Posterior cingulate gyrus (tissue), 11 donors: ENCODE measurements around the gene OBP2A.
"Not testable (repeated sequence)": the region's sequence is repeated elsewhere in the genome, so short reads cannot be mapped to it uniquely, and the experiment has no call there.

Source experiments
- DNase-seq, 10 donors: peaks; one replicate each; pipeline versions ENCODE4 v3.0.0 to v3.0.0-alpha.2; 2020 to 2021; ENCODE audit warnings: mixed read lengths in 3 of 10
- intact Hi-C: fragments of 100-400 bp; cut with DNase I; formaldehyde crosslinking; loops from one replicate; pipeline ENCODE4 v1.15.1; 2023

The OBP2A gene

GRCh38 chr9:135545646-135546176, at the start of gene OBP2A:
Gene OBP2A, plus strand, starts transcription at chr9:135546126. Its CDS starts 55 bp downstream, at chr9:135546181.
- peak in 1 of 10 donors; percentile 24 for DNase-seq
- intact Hi-C loops: not testable (repeated sequence)

DNA sequence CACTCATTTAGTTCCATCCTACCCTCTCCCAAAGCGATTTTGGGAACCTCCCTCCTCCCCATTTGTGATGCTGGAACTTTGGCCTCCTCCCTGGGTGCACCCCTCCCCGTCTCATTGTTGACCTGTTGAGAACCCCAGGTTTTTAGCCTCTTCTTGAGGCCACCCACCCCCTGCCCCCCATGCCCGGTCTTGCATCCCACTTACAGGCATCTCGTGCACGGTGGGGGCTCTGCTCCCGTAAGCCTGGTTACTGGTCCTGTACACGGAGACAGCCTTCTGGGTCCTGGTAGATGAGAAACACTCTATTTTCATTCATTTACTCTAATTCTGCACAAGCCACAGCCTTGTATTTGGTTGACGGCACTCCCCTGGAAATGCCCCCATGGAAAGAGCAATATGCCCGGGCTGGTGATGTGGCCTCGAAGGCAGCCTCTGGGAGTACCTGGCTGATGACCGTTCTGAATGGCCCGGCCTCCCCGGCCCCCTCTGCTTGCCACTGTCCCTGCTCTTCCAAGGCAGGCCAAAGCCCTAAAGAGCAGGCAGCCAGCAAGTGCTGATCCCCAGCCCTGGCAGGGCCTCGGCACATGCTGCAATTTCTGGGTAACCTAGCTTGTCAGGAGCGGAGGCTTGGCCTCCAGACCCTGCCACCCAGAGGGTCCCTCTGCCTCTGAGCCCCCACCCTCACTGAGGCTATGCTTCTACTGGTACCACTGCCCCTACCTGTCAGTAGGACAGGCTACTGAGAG, 47.4 kb upstream of the OBP2A start:
- intact Hi-C loops: no loop called here
- peak in 4 of 10 donors; percentile 14 to 72 (median 64) for DNase-seq

GRCh38 chr9:135499326-135500070, 46.4 kb upstream of the OBP2A start:
- intact Hi-C loops: loop anchor here (5.0 kb wide), 1 partner anchor 408 kb away; the partner anchor contains the start of gene CAMSAP1
- peak; percentile 96 to 100 (median 99) for DNase-seq

- intact Hi-C loops: loop anchor here (5.0 kb wide), 1 partner anchor 407 kb away; the partner anchor contains the start of gene CAMSAP1
- DNase-seq: no peak
Measured at GRCh38 chr9:135500071-135500524, 45.8 kb upstream of the OBP2A start.

DNA sequence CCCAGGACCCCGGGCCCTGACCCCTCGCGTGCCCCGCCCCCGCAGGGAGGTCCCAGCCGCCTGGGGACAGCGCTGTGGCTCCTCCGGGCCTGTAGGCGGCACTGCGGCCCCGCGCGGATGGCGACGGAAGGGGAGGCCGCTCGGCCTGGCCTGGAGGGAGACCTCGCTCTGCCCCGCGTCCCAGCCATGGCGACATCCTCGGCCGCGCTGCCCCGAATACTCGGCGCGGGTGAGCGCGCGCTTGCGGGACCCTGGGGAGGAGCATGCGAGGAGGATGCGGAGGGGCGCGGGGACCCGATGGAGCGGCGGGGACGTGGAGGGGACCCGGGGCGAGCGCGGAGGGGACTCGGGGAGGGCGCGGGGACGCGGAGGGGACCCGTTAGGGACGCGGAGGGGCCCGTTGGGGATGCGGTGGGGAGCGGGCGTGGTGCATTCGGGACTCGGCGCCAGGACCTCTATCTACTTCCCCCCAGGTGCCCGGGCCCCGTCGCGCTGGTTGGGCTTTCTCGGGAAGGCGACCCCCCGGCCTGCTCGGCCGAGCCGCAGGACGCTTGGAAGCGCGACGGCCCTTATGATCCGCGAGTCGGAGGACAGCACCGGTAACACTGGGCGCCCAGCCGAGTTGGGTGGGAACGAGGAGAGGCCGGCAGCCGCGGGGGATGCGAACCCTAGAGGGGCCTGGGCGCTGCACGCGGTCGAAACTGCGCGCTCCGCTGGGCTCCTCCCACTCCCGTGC, 45.2 kb upstream of the OBP2A start, which contains the start of gene MRPS2:
Gene MRPS2, plus strand, starts transcription at position 158 of the 736 bp plus-strand sequence. Its CDS starts 29 bp downstream, at position 187.
- intact Hi-C loops: loop anchor here (5.0 kb wide), 1 partner anchor 407 kb away; the partner anchor contains the start of gene CAMSAP1
- peak; percentile 75 to 98 (median 86) for DNase-seq

- intact Hi-C loops: loop anchor here (5.0 kb wide), 1 partner anchor 406 kb away; the partner anchor contains the start of gene CAMSAP1
- DNase-seq: peak in 4 of 10 donors; percentile 23 to 94 (median 77)
Measured at GRCh38 chr9:135501261-135502167, 44.4 kb upstream of the OBP2A start.

- DNase-seq: peak in 4 of 10 donors; percentile 1 to 59 (median 46)
- intact Hi-C loops: loop anchor here (5.0 kb wide), 1 partner anchor 405 kb away; the partner anchor contains the start of gene CAMSAP1
Measured at GRCh38 chr9:135502168-135502872, 43.6 kb upstream of the OBP2A start.

- peak in 4 of 10 donors; percentile 16 to 76 (median 66) for DNase-seq
- intact Hi-C loops: loop anchor here (5.0 kb wide), 1 partner anchor 404 kb away; the partner anchor contains the start of gene CAMSAP1
Measured at GRCh38 chr9:135502873-135503321, 43.0 kb upstream of the OBP2A start.

DNA sequence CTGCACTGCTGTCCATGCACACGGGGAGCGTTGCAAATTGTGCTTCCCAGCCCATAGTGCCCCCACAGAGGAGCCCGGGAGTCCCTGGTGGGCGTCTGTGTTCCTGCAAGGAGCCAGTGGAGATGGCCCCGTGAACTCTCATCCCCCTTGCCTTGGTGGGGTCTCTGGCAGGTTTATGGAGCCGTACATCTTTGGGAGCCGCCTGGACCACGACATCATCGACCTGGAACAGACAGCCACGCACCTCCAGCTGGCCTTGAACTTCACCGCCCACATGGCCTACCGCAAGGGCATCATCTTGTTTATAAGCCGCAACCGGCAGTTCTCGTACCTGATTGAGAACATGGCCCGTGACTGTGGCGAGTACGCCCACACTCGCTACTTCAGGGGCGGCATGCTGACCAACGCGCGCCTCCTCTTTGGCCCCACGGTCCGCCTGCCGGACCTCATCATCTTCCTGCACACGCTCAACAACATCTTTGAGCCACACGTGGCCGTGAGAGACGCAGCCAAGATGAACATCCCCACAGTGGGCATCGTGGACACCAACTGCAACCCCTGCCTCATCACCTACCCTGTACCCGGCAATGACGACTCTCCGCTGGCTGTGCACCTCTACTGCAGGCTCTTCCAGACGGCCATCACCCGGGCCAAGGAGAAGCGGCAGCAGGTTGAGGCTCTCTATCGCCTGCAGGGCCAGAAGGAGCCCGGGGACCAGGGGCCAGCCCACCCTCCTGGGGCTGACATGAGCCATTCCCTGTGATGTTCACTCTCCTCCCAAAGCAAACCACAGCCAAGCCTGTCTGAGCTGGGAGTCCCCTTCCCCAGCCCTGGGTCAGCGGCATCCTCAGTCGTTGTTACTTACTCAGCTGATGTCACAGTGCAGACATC, 42.3 kb upstream of the OBP2A start:
- peak in 4 of 10 donors; percentile 26 to 70 (median 56) for DNase-seq
- intact Hi-C loops: loop anchor here (5.0 kb wide), 1 partner anchor 404 kb away; the partner anchor contains the start of gene CAMSAP1

DNA sequence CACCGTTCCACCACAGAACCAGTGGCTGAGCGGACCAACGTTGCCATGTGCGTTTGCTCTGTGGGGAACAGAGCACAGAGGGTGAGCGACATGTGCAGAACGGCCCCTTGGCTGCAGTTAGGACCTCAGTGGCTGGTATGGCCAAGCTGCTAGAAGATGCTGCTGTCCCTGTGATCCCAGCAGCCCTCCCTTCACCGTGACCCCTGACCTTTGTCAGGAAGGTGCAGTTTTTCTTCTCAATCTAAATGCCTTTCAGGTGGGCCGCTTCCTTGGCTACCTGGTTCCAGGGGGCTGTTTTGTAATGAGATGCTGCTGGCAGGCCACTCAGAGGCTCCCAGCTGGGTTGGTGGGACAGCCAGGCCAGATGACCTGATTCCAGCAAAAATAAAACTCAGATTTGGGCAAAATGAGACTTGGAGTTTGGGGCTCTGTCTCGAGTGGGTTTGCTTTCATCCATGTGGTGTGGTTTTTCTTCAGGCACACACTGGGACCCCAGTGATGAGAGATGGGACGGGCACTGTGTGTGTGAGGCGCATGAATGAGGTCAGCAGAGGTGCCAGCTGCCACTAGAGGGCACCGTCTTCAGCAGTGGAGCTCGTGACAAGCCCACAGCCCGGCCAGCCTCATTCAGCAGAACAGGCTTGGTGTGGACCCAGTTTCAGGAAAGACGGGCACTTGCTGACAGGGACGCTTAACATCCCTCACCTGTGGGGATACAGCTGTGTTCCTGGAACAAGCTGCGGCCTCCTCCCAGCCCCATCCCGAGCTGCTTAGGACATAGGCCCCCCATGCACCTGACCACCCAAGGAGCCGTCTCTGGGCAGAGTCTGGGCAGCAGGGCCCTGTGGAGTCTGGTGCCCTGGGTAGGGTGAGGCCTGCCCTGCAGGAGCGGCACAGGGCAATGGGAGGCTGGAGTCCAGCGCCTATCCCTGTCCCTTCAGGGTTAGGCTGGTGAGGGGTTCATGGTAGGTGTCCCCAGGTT, 41.4 kb upstream of the OBP2A start:
- peak; percentile 54 to 95 (median 74) for DNase-seq
- intact Hi-C loops: loop anchor here (5.0 kb wide), 1 partner anchor 403 kb away; the partner anchor contains the start of gene CAMSAP1

GRCh38 chr9:135505406-135506187, 40.3 kb upstream of the OBP2A start:
- DNase-seq: peak in 3 of 10 donors; percentile 65 to 75 (median 70)
- intact Hi-C loops: no loop called here

DNA sequence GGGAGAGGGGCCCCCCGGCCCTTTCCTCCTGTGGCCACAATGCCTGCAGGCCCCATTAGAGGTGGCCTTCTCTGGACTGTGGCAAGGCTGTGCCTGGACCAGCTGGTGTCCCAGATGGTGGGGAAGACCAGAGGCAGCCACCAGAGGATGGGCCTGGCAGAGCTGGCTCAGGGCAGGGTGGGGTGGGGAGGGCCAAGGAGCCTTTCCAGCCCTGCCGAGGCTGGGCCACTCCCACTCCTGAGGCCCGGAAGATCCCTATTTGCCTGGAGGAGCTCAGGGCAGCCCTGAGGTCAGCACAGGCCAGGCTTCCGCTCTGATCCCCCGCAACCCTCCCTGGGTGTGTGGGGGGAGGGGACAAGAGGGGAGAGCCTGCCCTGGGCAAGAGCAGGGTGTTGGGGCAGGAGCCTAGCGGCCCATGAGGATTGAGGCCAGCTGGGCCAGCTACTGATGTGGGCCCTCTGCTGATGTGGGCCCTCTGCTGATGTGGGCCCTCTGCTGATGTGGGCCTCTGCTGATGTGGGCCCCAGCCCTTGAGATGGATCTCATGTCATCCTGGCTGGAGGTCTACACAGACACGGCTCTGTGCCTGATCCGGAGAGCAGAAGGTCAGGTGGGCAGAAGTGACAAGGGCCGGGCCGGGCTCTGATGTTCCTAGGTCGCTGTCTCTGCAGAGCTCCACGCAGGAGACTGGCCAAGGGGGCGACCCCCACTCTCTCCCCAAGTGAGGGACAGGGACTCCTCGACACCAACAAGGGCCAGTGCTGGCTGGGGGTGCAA, 39.4 kb upstream of the OBP2A start:
- intact Hi-C loops: no loop called here
- DNase-seq: peak in 2 of 10 donors; percentile 65 to 69

DNA sequence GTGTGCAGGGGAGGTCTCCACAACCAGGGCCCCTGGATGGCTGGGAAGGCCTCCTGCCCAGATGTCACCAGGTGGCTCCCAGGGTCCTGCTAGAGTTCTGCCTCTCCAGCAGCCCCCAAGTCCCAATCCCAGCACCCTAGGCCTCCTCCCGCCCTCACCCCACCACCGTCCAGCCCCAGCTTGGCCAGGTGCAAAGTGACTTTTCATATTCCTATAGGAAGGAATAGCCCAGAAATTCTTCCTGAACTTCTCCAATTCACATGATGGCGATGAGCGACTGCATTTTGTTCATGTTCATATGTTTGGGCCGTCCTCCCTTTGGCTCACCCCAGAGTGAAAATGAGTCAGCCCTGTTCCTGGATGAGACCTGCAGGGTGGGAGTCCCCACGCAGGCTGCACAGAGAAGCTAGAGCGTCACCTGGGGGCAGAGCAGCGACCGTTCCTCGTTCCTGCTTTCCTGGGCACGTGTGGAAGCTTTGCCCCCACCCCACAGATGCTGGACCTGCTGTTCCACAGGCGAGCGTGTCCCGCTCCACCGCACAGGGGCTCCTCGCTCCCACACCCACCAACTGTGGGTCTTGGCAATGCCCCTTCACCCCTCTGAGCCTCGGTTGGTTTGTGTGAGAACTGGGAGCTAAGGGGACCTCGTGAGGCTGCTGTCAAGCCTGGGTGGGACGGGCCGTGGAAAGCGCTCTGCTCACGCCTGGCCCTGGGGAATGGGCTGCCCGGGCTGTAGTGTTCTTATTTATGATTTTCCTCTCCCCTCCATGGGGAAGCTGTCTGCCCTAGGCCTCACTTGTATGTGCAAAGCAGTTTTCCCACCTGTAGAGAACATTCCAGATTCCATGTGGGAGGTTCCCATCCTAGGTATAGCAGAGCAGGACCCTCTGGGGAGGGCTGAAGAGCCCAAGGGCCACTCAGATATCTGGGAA, 38.6 kb upstream of the OBP2A start:
- intact Hi-C loops: no loop called here
- DNase-seq: peak in 5 of 10 donors; percentile 3 to 57 (median 26)
